K562 (cell line): ENCODE results near the gene ABI3BP.

ENCODE experiments used
- MEF2D ChIP-seq: conservative IDR thresholded peaks from 2 replicates; pipeline ENCODE4 v1.6.1; 2016; ENCODE audit warnings: low read depth, missing genetic modification characterization, missing compliant biosample characterization
- TF ChIP-seq, protein P1 (sequence below): fragments of 450-650 bp; conservative IDR thresholded peaks from 2 replicates; pipeline ENCODE4 v1.6.1; 2016; ENCODE audit warnings: missing genetic modification characterization, low read depth, mild to moderate bottlenecking, missing compliant biosample characterization, moderate library complexity
- TF ChIP-seq, protein P2 (sequence below), 3 experiments: IDR thresholded peaks in 2 of 3; conservative IDR thresholded peaks in 1 of 3; 2 replicates each; pipeline ENCODE4 v1.5.1; 2011 to 2012; ENCODE audit warnings: low read length in 3 of 3, mild to moderate bottlenecking in 3 of 3, control low read depth in 2 of 3, improper control_type of control experiment in 1 of 3, inconsistent platforms in 1 of 3, low read depth in 1 of 3, mixed read lengths in 1 of 3, moderate library complexity in 1 of 3; ENCODE audit not compliant: insufficient read depth in 2 of 3
- TF ChIP-seq, protein P3 (sequence below), 2 experiments: fragments of 450-650 bp in 1 of 2; sonication (generic) in 1 of 2; formaldehyde crosslinking in 1 of 2; IDR thresholded peaks in 1 of 2; conservative IDR thresholded peaks in 1 of 2; 2 replicates each; pipeline versions ENCODE4 v1.6.1 to v1.8.1; 2016 to 2023; ENCODE audit warnings: mild to moderate bottlenecking in 2 of 2, moderate library complexity in 2 of 2, inconsistent platforms in 1 of 2, missing genetic modification reagents in 1 of 2

DNA sequence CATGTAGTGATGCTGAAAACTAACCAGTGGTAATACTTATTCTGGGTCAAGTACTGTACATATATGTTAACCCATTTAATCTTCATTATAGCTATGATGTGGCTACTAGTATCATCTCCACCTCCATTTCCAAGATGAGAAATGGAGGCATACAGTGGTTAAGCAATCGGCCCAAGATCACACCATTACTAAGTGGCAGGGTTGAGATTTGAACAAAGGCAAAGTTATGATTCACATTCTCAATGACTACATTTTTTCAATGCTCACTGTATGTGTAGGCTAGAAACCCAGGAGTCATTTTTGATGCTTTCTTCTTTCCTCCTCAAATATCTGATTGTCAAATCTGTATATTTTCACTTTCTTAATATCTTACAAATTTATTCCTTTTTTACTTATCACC, 30.2 kb downstream of the ABI3BP start:
- TF ChIP-seq, protein P1, sequence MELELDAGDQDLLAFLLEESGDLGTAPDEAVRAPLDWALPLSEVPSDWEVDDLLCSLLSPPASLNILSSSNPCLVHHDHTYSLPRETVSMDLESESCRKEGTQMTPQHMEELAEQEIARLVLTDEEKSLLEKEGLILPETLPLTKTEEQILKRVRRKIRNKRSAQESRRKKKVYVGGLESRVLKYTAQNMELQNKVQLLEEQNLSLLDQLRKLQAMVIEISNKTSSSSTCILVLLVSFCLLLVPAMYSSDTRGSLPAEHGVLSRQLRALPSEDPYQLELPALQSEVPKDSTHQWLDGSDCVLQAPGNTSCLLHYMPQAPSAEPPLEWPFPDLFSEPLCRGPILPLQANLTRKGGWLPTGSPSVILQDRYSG, result no peak
- TF ChIP-seq, protein P2, sequence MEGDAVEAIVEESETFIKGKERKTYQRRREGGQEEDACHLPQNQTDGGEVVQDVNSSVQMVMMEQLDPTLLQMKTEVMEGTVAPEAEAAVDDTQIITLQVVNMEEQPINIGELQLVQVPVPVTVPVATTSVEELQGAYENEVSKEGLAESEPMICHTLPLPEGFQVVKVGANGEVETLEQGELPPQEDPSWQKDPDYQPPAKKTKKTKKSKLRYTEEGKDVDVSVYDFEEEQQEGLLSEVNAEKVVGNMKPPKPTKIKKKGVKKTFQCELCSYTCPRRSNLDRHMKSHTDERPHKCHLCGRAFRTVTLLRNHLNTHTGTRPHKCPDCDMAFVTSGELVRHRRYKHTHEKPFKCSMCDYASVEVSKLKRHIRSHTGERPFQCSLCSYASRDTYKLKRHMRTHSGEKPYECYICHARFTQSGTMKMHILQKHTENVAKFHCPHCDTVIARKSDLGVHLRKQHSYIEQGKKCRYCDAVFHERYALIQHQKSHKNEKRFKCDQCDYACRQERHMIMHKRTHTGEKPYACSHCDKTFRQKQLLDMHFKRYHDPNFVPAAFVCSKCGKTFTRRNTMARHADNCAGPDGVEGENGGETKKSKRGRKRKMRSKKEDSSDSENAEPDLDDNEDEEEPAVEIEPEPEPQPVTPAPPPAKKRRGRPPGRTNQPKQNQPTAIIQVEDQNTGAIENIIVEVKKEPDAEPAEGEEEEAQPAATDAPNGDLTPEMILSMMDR (IDR thresholded peaks at IDR 0.05 in 2 of 3, conservative IDR thresholded peaks at IDR 0.05 in 1 of 3; ENCODE audit: insufficient read depth in 2 of 3, low read depth in 1 of 3, low read length in 3 of 3), result no peak
- no peak for TF ChIP-seq MEF2D (tag)
- TF ChIP-seq, protein P3, sequence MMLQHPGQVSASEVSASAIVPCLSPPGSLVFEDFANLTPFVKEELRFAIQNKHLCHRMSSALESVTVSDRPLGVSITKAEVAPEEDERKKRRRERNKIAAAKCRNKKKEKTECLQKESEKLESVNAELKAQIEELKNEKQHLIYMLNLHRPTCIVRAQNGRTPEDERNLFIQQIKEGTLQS (IDR thresholded peaks at IDR 0.05), result no peak
- TF ChIP-seq, protein P3 (CRISPR knock-in tag; conservative IDR thresholded peaks at IDR 0.05), result no peak
